ENCODE results near the gene TMEM156.
"Not testable (repeated sequence)": the region's sequence is repeated elsewhere in the genome, so short reads cannot be mapped to it uniquely, and the experiment has no call there.

The TMEM156 gene

DNA sequence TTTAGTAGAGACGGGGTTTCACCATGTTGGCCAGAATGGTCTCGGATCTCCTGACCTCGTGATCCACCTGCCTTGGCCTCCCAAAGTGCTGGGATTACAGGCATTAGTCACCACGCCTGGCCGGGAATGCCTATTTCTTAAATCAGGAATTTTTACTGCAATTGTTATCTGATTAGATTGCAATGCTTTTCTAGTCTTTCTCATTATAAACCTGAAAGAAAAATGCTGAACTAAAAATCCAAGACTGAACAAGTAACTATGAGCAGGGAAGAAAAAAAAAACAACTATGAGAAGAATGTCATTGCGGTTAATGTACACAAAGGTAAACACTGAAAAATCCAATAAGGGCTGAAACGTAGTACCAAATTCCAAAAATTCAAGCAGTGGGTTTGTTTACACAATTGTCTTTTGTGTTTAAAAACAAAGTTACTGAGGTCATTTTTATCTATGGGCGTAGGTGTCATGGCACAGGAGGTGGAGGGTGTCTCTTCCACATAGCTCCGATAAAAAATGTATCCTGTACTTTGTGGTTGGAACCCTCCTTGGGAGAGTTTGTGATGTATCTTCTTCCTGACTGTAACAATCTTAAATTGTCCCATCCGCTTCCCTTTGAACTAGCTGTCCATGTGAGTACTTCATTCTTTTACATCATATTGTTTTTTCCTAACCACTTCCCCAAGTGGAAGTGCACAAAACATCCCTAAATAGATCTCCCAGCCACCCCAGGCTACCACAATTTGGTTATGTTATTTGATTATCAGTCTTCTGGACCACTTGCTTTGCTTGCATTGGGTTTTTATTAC, 11.1 kb upstream of the TMEM156 start:
- DNase-seq: no peak

DNA sequence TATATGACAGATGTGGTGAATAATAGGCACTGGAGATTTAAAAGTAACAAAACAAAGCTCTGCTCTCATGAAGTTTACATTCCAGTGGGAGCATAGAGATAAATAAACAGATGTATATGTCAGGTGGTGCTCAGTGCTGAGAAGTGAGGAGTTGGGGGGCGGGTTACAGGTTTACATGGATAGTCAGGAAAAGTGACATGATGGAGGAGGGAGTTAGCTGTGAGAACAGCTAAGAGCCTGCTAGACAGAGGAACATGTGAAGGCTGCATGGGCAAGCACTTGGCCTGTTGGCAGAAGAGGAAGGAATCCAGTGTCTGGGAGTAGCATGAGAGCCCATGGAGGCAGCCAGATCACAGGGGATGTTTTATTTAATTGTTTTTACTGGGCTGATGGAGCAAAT, 10.2 kb upstream of the TMEM156 start:
- no peak for DNase-seq

- DNase-seq: no peak
Measured at GRCh38 chr4:39039108-39039507, 6.9 kb upstream of the TMEM156 start.

GRCh38 chr4:39037941-39038340, 5.7 kb upstream of the TMEM156 start:
- DNase-seq: no peak

DNA sequence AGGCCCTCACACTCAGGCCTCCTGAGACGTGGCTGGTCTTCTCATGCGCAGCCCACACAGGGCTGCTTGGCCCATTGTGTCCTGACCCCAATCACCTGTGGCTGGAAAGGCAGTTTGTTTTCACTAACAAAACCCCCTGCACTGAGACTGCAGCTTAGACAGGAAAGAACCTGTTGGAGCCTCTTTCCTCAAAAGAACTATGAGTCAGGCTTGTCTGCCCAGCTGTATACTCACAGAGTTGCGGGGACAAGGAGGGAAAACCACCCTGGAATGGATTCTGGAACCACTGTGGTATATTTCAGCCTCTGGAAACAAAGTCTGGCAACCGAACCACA, 5.2 kb upstream of the TMEM156 start:
- DNase-seq: no peak

GRCh38 chr4:39036172-39036571, 4.0 kb upstream of the TMEM156 start:
- no peak for DNase-seq

DNA sequence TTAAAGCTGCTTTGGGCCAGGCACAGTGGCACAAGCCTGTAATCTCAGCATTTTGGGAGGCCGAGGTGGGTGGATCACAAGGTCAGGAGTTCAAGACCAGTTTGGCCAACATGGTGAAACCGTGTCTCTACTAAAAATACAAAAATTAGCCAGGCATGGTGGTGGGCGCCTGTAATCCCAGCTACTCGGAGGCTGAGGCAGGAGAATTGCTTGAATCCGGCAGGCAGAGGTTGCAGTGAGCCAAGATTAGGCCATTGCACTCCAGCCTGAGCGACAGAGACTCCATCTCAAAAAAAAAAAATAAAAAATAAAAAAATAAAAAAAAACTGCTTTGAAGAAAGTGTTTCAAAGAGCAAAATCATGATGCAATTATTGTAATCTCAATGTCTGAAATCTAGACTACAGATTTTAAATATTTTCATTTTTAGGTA, 604 bp downstream of the TMEM156 start:
- not testable (repeated sequence) for DNase-seq

- DNase-seq: no peak
Measured at GRCh38 chr4:39030725-39031124, 1.5 kb downstream of the TMEM156 start.

DNA sequence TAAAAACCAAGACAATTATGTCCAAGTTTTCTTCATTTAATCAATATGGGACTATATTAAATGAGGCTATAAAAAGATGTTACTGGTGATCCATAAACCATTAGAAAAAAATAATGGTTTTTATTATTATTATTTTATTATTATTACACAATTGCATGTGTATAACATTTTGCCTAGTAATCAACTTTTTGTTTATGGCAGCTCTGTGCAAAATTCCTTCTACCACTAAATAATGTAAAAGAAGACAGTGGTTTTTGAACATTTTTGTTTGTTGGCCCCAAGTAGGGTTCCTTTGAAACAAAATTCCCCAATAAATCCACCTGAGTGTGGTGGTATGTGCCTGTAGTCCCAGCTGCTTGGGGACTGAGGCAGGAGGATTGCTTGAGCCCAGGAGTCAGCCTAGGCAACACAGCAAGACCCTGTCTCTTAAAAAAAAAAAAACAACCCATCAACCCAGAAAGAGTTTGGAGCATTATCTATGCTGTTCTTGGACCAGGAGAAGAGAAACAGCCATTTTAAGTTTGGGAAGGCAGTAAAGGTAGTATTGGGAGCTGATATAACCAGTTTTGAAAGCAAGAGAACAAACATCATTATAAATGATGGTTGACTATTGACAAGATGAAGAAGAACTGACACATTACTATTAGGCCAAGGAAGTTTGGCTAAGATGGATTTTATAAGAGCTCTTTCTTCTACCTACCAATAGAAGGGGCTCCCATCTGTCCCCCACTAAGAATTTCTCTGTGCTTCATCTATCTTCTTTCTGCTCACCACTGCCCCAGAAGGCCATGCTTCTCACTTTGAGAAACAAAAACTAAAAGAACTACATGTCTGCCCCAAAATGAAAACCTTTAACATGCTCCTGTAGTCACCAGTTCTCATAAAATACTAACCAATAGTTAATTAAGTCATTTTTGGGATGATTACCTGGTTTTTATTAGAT, 2.2 kb downstream of the TMEM156 start:
- DNase-seq: no peak

GRCh38 chr4:39026096-39026495, 6.1 kb downstream of the TMEM156 start:
- no peak for DNase-seq

- no peak for DNase-seq
Measured at GRCh38 chr4:39025552-39026085, 6.6 kb downstream of the TMEM156 start.

DNA sequence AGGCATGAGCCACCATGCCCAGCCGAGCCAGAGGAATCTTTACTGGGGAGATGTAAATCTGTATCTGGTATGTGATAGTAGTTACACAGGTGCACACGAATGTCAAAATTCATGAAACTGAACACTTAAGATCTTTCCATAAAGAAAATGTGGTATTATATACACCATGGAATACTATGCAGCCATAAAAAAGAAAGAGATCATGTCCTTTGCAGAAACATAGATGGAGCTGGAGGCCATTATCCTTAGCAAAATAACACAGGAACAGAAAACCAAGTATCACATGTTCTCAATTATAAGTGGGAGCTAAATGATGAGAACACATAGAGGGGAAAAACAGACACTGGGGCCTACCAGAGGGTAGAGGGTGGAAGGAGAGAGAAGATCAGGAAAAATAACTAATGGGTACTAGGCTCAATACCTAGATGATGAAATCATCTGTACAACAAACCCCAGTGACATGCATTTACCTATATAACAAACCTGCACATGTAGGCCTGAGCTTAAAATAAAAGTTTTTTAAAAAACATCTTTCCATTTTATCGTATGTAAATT, 7.8 kb downstream of the TMEM156 start:
- no peak for DNase-seq

DNA sequence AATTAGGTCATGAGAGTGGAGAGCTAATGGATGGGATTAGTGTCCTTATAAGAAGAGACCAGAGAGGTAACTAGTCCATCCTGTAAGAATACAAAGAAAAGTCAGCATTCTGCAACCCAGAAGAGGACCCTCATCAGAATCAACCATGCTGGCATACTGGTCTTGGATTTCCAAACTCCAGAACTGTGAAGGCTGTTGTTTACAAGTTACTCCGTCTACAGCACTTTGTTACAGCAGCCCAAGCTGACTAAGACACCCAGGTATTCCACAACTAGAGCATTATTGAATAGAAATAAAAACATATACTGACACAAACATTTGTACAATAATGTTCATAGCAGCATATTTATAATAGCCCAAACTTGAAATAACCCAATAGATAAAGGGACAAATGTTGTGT, 9.2 kb downstream of the TMEM156 start:
- no peak for DNase-seq

DNA sequence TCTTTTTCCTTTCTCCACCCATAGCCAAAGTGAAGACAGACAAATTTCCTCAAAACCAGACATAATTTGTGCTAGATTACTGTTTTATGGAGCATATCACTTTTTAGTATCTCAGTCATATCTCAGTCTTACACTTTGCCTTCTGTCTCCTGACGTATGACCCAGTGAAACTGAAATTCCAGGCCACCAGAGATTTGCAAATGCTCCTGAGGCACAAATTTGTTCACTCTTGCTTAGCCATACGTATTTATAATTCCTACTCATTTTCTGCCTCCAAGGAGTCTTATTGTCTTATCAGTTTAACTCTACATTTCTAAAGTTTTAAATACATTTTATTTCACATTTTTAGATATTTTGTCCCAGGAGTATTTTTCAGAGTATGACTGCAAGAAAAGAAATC, 10.0 kb downstream of the TMEM156 start:
- DNase-seq: no peak

DNA sequence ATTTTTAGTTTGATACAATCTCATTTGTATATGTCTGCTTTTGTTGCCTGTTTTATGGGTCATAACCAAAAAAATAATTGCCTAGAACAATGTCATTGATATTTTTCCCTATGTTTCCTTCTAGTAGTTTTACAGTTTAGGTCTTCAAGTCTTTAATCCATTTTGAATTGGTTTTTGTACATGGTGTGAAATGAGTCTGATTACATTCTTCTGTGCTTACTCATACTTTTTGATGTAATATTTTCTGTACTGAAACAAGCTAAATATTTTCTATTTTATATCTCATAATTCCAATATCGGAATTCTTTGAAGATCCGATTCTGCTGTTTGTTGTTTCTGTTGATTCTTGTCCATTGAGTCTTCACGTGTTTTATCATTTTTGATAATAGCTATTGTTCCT, 10.6 kb downstream of the TMEM156 start:
- DNase-seq: no peak

- no peak for DNase-seq
Measured at GRCh38 chr4:39020130-39020529, 12.1 kb downstream of the TMEM156 start.

- DNase-seq: no peak
Measured at GRCh38 chr4:39014028-39014427, 18.2 kb downstream of the TMEM156 start.

DNA sequence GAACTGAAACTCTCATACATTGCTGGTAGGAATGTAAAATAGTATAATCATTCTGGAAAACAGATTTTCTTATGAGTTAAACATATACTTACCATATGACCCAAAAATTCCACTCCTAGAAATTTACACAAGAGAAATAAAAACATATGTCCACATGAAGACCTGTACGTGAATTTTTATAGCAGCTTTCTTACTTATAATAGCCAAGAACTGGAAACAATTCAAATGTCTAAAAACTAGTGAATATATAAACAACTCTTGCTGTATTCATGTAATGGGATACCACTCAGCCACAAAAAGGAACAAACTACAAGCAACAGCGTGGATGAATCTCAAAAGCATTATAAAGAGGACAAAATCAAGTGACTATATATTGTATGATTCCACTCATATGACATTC, 27.5 kb downstream of the TMEM156 start:
- no peak for DNase-seq

- DNase-seq: not testable (repeated sequence)
Measured at GRCh38 chr4:39002058-39002457, 30.2 kb downstream of the TMEM156 start.

DNA sequence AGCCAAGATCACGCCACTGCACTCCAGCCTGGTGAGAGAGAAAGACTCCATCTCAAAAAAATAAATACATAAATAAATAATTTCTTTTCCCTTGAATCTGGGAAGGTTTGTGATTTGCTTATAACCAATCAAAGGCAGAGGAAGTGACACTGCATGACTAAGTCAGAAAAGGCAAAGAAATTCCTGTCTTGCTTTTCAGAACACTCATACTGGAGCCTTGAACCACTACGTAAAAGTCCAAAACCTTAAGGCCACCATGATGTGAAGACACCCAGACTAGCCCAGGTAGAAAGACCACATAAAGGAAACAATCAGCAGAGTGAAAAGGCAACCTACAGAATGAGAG, 36.6 kb downstream of the TMEM156 start:
- no peak for DNase-seq

- DNase-seq: no peak
Measured at GRCh38 chr4:38994135-38994534, 38.1 kb downstream of the TMEM156 start.

DNA sequence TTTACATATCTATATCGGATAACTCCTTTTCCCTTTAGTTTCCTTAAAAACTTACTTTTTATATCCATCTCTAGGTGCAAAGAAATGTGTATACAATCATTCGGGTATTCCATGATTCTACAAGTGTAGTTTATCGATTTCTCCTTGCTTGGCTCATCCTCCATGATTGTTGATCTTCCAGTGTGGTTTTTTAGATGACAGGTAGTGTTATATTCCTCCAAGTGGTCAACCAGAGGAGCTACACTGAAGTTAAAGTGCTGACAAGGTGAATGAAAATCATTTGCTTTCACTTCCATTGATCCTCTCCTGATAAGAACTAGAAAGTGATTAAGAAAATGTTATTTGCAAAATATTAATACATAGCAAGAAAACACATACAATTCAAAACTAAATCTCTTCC, 38.5 kb downstream of the TMEM156 start:
- DNase-seq: no peak

DNA sequence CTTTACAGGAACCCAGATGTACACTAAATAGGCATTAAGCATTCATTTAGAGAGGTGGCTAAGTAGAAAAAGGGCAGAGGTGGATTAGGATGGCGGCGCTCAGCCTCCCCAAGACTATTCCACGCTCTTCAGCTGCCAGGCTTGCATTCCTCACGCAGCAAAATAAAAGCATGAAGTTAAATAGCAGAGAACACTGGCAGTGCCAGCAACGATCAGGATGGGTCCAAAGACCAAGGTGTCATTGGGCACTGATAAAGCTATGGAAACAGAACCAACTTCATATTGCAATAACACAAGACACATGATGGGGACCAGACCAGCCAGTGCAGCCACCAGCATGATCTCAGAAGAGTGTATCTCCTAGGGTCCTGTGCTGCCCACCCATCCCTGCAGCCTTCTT, 42.0 kb downstream of the TMEM156 start:
- DNase-seq: no peak

DNA sequence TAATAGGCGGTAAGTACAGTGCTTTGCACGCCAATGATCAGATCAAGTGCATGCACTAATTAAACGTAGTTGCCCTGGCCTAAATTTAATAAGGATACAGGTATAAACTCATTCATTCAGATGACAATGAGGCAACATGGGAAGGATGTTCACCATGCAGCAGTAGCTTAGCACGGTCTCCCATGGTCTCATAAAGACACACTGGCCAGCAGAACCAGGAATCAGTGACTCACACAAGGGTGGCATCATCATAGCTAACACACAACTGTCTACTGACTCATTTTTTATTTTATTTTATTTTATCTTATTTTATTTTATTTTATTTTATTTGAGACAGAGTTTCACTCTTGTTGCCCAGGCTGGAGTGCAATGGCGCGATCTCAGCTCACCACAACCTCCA, 42.7 kb downstream of the TMEM156 start:
- no peak for DNase-seq
